B cell (primary cell): ENCODE measurements around the gene PALLD. TPM values are rescaled to one million over a fixed set of nuclear protein-coding genes. Genes with fewer than 3 reads are reported as not detected.

Experiments
- ATAC-seq: fragments of 200-7000 bp; cut with Tn5 transposase; one replicate; pipeline ENCODE4 v1.10.0; 2021; ENCODE audit warnings: low read depth, mild to moderate bottlenecking, moderate number of reproducible peaks, moderate library complexity
- CTCF ChIA-PET: fragments of 350-600 bp; sonication (Branson Sonifier 250); formaldehyde crosslinking; loops from one replicate; lab custom pipeline; 2021; ENCODE audit warnings: antibody characterized with exemption, inconsistent platforms; lab: Charles Lee
- POLR2A ChIA-PET: fragments of 350-600 bp; sonication (Branson Sonifier 250); formaldehyde crosslinking; loops from one replicate; lab custom pipeline; 2021; ENCODE audit warnings: antibody characterized with exemption; lab: Charles Lee
- DNase-seq: peaks from one replicate; pipeline ENCODE4 v3.0.0; 2013
- H2AFZ ChIP-seq: 2 replicates; pipeline ENCODE4 v1.6.1; 2012; ENCODE audit warnings: mild to moderate bottlenecking, low read depth, low read length; ENCODE audit not compliant: insufficient read depth, poor library complexity, severe bottlenecking
- H3K27ac ChIP-seq, 2 donors: 1 replicate in 1 of 2; 2 replicates in 1 of 2; pipeline ENCODE4 v1.5.1; 2012 to 2013; ENCODE audit warnings: low read length in 2 of 2, mild to moderate bottlenecking in 2 of 2, moderate library complexity in 1 of 2
- H3K27me3 ChIP-seq, 4 experiments: fragments of 200-600 bp in 1 of 4; sonication (generic) in 1 of 4; replicated peaks in 1 of 4; 1 replicate in 2 of 4; 2 replicates in 2 of 4; pipeline versions ENCODE4 v1.6.1 to v1.7.0; 2013 to 2016; ENCODE audit warnings: low read length in 3 of 4, mild to moderate bottlenecking in 2 of 4, mixed read lengths in 1 of 4, moderate library complexity in 1 of 4; ENCODE audit not compliant: insufficient read depth in 4 of 4, control insufficient read depth in 3 of 4; ENCODE audit errors: control extremely low read depth in 1 of 4
- H3K36me3 ChIP-seq, 2 experiments: replicated peaks in 1 of 2; 1 replicate in 1 of 2; 2 replicates in 1 of 2; pipeline versions ENCODE4 v1.6.1 to v1.7.1; 2013; ENCODE audit warnings: low read length in 1 of 2; ENCODE audit not compliant: insufficient read depth in 2 of 2, control insufficient read depth in 1 of 2; ENCODE audit errors: control extremely low read depth in 1 of 2, extremely low read depth in 1 of 2
- H3K4me1 ChIP-seq, 2 donors: fragments of 200-600 bp in 1 of 2; sonication (generic) in 1 of 2; 1 replicate in 1 of 2; 2 replicates in 1 of 2; pipeline versions ENCODE4 v1.5.1 to v1.6.1; 2013 to 2017; ENCODE audit warnings: low read length in 2 of 2; ENCODE audit not compliant: control insufficient read depth in 2 of 2, insufficient read depth in 2 of 2
- H3K4me2 ChIP-seq: replicated peaks from 2 replicates; pipeline ENCODE3; 2012; ENCODE audit warnings: mild to moderate bottlenecking, low read depth, low read length; ENCODE audit not compliant: poor library complexity, severe bottlenecking
- H3K4me3 ChIP-seq, 5 experiments: fragments of 200-600 bp in 1 of 5; sonication (generic) in 1 of 5; 1 replicate in 3 of 5; 2 replicates in 2 of 5; pipeline versions ENCODE4 v1.5.1 to v1.7.0; 2011 to 2016; ENCODE audit warnings: low read length in 4 of 5, mild to moderate bottlenecking in 4 of 5, low read depth in 2 of 5, control low read depth in 1 of 5, moderate library complexity in 1 of 5; ENCODE audit not compliant: insufficient read depth in 1 of 5; ENCODE audit errors: control extremely low read depth in 1 of 5, extremely low read depth in 1 of 5
- H3K79me2 ChIP-seq: fragments of 200-600 bp; sonication (generic); one replicate; pipeline ENCODE4 v1.6.0; 2016; ENCODE audit warnings: low read length; ENCODE audit not compliant: control insufficient read depth, insufficient read depth
- H3K9ac ChIP-seq: fragments of 200-600 bp; sonication (generic); 2 replicates; pipeline ENCODE4 v1.6.1; 2017; ENCODE audit warnings: mild to moderate bottlenecking, low read length, moderate library complexity
- H3K9me3 ChIP-seq, 3 donors: one replicate each; pipeline versions ENCODE4 v1.6.1 to v1.7.1; 2013; ENCODE audit warnings: low read length in 2 of 3; ENCODE audit not compliant: control insufficient read depth in 2 of 3, insufficient read depth in 1 of 3; ENCODE audit errors: control extremely low read depth in 1 of 3
- H4K20me1 ChIP-seq: 2 replicates; pipeline ENCODE4 v1.6.0; 2012; ENCODE audit warnings: mild to moderate bottlenecking, low read length; ENCODE audit not compliant: insufficient read depth, control insufficient read depth, poor library complexity, severe bottlenecking
- H3K27ac Mint-ChIP-seq: one replicate; pipeline ENCODE4 v1.8.0; 2021; ENCODE audit warnings: mixed read lengths
- H3K27me3 Mint-ChIP-seq: one replicate; pipeline ENCODE4 v1.8.0; 2021; ENCODE audit warnings: mixed read lengths
- H3K4me1 Mint-ChIP-seq: one replicate; pipeline ENCODE4 v1.8.0; 2021; ENCODE audit warnings: mixed read lengths
- H3K4me3 Mint-ChIP-seq: one replicate; pipeline ENCODE4 v1.8.0; 2021; ENCODE audit warnings: mixed read lengths
- H3K9me3 Mint-ChIP-seq: one replicate; pipeline ENCODE4 v1.8.0; 2022; ENCODE audit warnings: mixed read lengths; ENCODE audit not compliant: insufficient read depth
- EZH2 ChIP-seq: IDR thresholded peaks from 2 replicates; pipeline ENCODE4 v1.6.1; 2012; ENCODE audit warnings: borderline replicate concordance, low read depth, mild to moderate bottlenecking, moderate library complexity, low read length; ENCODE audit not compliant: insufficient read depth, poor library complexity, severe bottlenecking
- WGBS: methylation state at CpG from one replicate; pipeline ENCODE4 v1.1.5; 2013; ENCODE audit warnings: missing lambda C conversion rate; ENCODE audit not compliant: insufficient coverage; 5-methylcytosine and 5-hydroxymethylcytosine counted together
- intact Hi-C: fragments of 100-400 bp; cut with micrococcal nuclease; formaldehyde crosslinking; loops from one replicate; pipeline ENCODE4 v1.10.0; 2022
- polyA plus RNA-seq: library from polyadenylated mRNA; depleted of rRNA; stranded (reverse); fragments of >200 nt; gene quantifications from 2 replicates; pipeline ENCODE4 v1.2.3, GENCODE V29; 2012
- total RNA-seq, 2 donors: library from RNA; stranded (reverse); fragments of 120-200 nt in 1 of 2; gene quantifications; 1 replicate in 1 of 2; 2 replicates in 1 of 2; pipeline versions ENCODE4 v1.2.3 to v1.2.4, GENCODE V29; 2013 to 2022
- TF ChIP-seq, protein P1 (sequence below): fragments of 200-600 bp; IDR thresholded peaks from one replicate; pipeline ENCODE4 v1.8.0; 2022; ENCODE audit warnings: antibody characterized with exemption, mild to moderate bottlenecking

The PALLD gene
- total and polyA plus RNA-seq, 2 donors (not counting 1 experiment from before 2014, with no cell fraction given): 0.63 to 0.71 TPM

DNA sequence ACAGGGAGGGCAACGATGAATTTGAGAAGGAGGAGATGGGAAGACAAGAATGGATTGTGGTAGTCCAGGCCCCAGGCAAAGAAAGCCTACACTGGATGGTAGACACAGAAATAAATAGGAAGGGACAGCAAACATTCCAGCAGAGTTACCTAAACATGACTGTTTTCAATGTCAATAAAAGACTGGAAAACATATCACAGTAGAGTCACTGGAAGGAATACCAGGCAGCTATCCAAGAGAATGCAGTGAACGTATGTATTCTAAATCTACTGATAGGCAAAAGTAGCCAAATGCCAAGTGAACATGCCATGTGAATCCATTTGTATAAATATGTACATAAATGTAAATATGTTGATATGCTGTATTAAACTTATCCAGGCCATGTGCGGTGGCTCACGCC lies 183.0 kb downstream of the PALLD start:
- no peak overlapping the region for H3K27ac Mint-ChIP-seq
- DNase-seq (no peak), ATAC-seq (no peak)
- Histone ChIP-seq H3K4me2 (no peak overlapping the region), H3K79me2 (no peaks in the 10 kb centered on the region), H3K9me3 (no peaks in the 10 kb centered on the region), H3K4me3 (no peak overlapping the region), H3K27me3 (peaks cover 0 to 5% (median 0%) of the 10 kb centered on the region in 4 experiments), H2AFZ (no peak overlapping the region), H3K9ac (no peak overlapping the region), H3K36me3 (no peaks in the 10 kb centered on the region), H4K20me1 (no peaks in the 10 kb centered on the region), H3K27ac (no peak overlapping the region), H3K4me1 (no peaks in the 10 kb centered on the region)
- peaks cover 10% of the 10 kb centered on the region for H3K27me3 Mint-ChIP-seq
- H3K4me3 Mint-ChIP-seq: no peak overlapping the region
- ChIA-PET CTCF (no interaction called here), POLR2A (no interaction called here)
- H3K4me1 Mint-ChIP-seq: no peaks in the 10 kb centered on the region
- intact Hi-C loops: no loop called here
- no CpG with 5 or more reads among the region's 4 CpGs for WGBS
- no peak for TF ChIP-seq EZH2
- TF ChIP-seq, protein P1, sequence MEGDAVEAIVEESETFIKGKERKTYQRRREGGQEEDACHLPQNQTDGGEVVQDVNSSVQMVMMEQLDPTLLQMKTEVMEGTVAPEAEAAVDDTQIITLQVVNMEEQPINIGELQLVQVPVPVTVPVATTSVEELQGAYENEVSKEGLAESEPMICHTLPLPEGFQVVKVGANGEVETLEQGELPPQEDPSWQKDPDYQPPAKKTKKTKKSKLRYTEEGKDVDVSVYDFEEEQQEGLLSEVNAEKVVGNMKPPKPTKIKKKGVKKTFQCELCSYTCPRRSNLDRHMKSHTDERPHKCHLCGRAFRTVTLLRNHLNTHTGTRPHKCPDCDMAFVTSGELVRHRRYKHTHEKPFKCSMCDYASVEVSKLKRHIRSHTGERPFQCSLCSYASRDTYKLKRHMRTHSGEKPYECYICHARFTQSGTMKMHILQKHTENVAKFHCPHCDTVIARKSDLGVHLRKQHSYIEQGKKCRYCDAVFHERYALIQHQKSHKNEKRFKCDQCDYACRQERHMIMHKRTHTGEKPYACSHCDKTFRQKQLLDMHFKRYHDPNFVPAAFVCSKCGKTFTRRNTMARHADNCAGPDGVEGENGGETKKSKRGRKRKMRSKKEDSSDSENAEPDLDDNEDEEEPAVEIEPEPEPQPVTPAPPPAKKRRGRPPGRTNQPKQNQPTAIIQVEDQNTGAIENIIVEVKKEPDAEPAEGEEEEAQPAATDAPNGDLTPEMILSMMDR: no peak
- H3K9me3 Mint-ChIP-seq: no peaks in the 10 kb centered on the region

GRCh38 chr4:168682898-168683500 lies 186.1 kb downstream of the PALLD start:
- CTCF ChIA-PET: no interaction called here

More at GRCh38 chr4:168682898-168683500, 186.1 kb downstream of the PALLD start:
- Histone ChIP-seq H3K36me3 (no peaks in the 10 kb centered on the region), H3K4me3 (no peak overlapping the region), H3K79me2 (no peaks in the 10 kb centered on the region), H3K9ac (no peak overlapping the region), H3K4me2 (no peak overlapping the region), H3K9me3 (no peaks in the 10 kb centered on the region), H3K4me1 (no peaks in the 10 kb centered on the region), H2AFZ (no peak overlapping the region), H4K20me1 (no peaks in the 10 kb centered on the region), H3K27ac (no peak overlapping the region), H3K27me3 (peaks cover 0 to 3% (median 0%) of the 10 kb centered on the region in 4 experiments)
- Mint-ChIP-seq H3K4me1 (no peaks in the 10 kb centered on the region), H3K27me3 (peaks cover 5% of the 10 kb centered on the region), H3K9me3 (no peaks in the 10 kb centered on the region), H3K4me3 (no peak overlapping the region), H3K27ac (no peak overlapping the region)
- no peak for ATAC-seq
- intact Hi-C loops: no loop called here
- POLR2A ChIA-PET: no interaction called here
- DNase-seq: no peak
- 75% methylated on average over 2 of the region's 3 CpGs for WGBS
- no peak for TF ChIP-seq EZH2
- TF ChIP-seq, protein P1: no peak
